HG03521 (cell line): ENCODE results near the gene SECISBP2L.
"Not testable (repeated sequence)": the region's sequence is repeated elsewhere in the genome, so short reads cannot be mapped to it uniquely, and the experiment has no call there.

Experiments used
- ATAC-seq: cut with Tn5 transposase; IDR thresholded peaks from one replicate; pipeline ENCODE4 v1.9.1; 2021; ENCODE audit warnings: mild to moderate bottlenecking, moderate library complexity; ENCODE audit not compliant: unreplicated experiment

Gene SECISBP2L

GRCh38 chr15:49046220-49047102, at the start of gene SECISBP2L:
Gene SECISBP2L, minus strand, starts transcription at chr15:49046446. Its CDS starts 147 bp downstream, at chr15:49046299.
- peak; percentile 97 for ATAC-seq

- no peak for ATAC-seq
Measured at GRCh38 chr15:49094923-49095322, 48.7 kb upstream of the SECISBP2L start.

GRCh38 chr15:49093252-49094105, 47.2 kb upstream of the SECISBP2L start:
- no peak for ATAC-seq

GRCh38 chr15:49088996-49089395, 42.8 kb upstream of the SECISBP2L start:
- ATAC-seq = no peak

GRCh38 chr15:49085696-49086459, 39.6 kb upstream of the SECISBP2L start:
- no peak for ATAC-seq

- no peak for ATAC-seq
Measured at GRCh38 chr15:49084285-49084570, 38.0 kb upstream of the SECISBP2L start.

- no peak for ATAC-seq
Measured at GRCh38 chr15:49083401-49084284, 37.4 kb upstream of the SECISBP2L start.

- ATAC-seq = no peak
Measured at GRCh38 chr15:49082960-49083359, 36.7 kb upstream of the SECISBP2L start.

GRCh38 chr15:49079340-49080039, 33.2 kb upstream of the SECISBP2L start:
- ATAC-seq = no peak

GRCh38 chr15:49075881-49076280, 29.6 kb upstream of the SECISBP2L start:
- no peak for ATAC-seq

GRCh38 chr15:49074589-49075287, 28.5 kb upstream of the SECISBP2L start:
- ATAC-seq = not testable (repeated sequence)

- no peak for ATAC-seq
Measured at GRCh38 chr15:49066372-49066771, 20.1 kb upstream of the SECISBP2L start.

- no peak for ATAC-seq
Measured at GRCh38 chr15:49064884-49065283, 18.6 kb upstream of the SECISBP2L start.

GRCh38 chr15:49064281-49064653, 18.0 kb upstream of the SECISBP2L start:
- ATAC-seq = no peak

GRCh38 chr15:49063402-49064280, 17.4 kb upstream of the SECISBP2L start:
- ATAC-seq = no peak

GRCh38 chr15:49062900-49063299, 16.7 kb upstream of the SECISBP2L start:
- no peak for ATAC-seq

- ATAC-seq = no peak
Measured at GRCh38 chr15:49060710-49061495, 14.7 kb upstream of the SECISBP2L start.
